Upper lobe of right lung (tissue), 1 donor: Measurements from ENCODE around the gene TFAP2C. TPM values are rescaled to one million over a fixed set of nuclear protein-coding genes. Genes with fewer than 3 reads are reported as not detected.

Source experiments
- ATAC-seq: fragments of 200-7000 bp; cut with Tn5 transposase; one replicate; pipeline ENCODE4 v1.9.1; 2020; ENCODE audit warnings: mild to moderate bottlenecking, moderate library complexity
- DNase-seq: peaks from one replicate; pipeline ENCODE4 v3.0.0-alpha.2; 2020
- H3K27ac ChIP-seq: fragments of 200-600 bp; one replicate; pipeline ENCODE4 v1.8.0; 2022
- H3K27me3 ChIP-seq: fragments of 200-600 bp; one replicate; pipeline ENCODE4 v1.8.0; 2022; ENCODE audit warnings: mild to moderate bottlenecking
- H3K36me3 ChIP-seq: fragments of 200-600 bp; one replicate; pipeline ENCODE4 v1.8.0; 2022
- H3K4me1 ChIP-seq: fragments of 200-600 bp; one replicate; pipeline ENCODE4 v1.8.0; 2022
- H3K4me3 ChIP-seq: fragments of 200-600 bp; one replicate; pipeline ENCODE4 v1.8.0; 2022; ENCODE audit warnings: mild to moderate bottlenecking
- H3K9me3 ChIP-seq: fragments of 200-600 bp; one replicate; pipeline ENCODE4 v1.8.0; 2022
- CTCF ChIP-seq: fragments of 200-600 bp; IDR thresholded peaks from one replicate; pipeline ENCODE4 v1.8.0; 2022; ENCODE audit warnings: antibody characterized with exemption
- intact Hi-C: fragments of 100-400 bp; cut with DNase I; formaldehyde crosslinking; loops from one replicate; pipeline ENCODE4 v1.11.0; 2022
- total RNA-seq: library from RNA; stranded (reverse); fragmentation: NEBNext Ultra II Directional; extraction: Animal tissue kit (Norgen Biotek cat#: 25700); gene quantifications from one replicate; pipeline ENCODE4 v1.2.1, GENCODE V29; 2021
- donor health status: DM: no; HTN: yes; CAD: no; lungs with severe emphysema.

TFAP2C gene
- total RNA-seq, 1 donor from 2014 or later: 5.2 TPM

- H3K4me1 ChIP-seq: no peaks in the 10 kb centered on the region
- no peak for TF ChIP-seq CTCF
- no peak overlapping the region for H3K27ac ChIP-seq
- no peak for DNase-seq
- intact Hi-C loops: no loop called here
- no peaks in the 10 kb centered on the region for H3K9me3 ChIP-seq
- no peaks in the 10 kb centered on the region for H3K27me3 ChIP-seq
- H3K4me3 ChIP-seq: no peak overlapping the region
- no peaks in the 10 kb centered on the region for H3K36me3 ChIP-seq
- no peak for ATAC-seq
Measured at GRCh38 chr20:56587307-56588041, 41.6 kb upstream of the TFAP2C start.

- no peak for TF ChIP-seq CTCF
- ATAC-seq (no peak), DNase-seq (no peak)
- Histone ChIP-seq H3K4me1 (no peaks in the 10 kb centered on the region), H3K27me3 (no peaks in the 10 kb centered on the region), H3K27ac (no peak overlapping the region), H3K36me3 (no peaks in the 10 kb centered on the region), H3K4me3 (no peak overlapping the region), H3K9me3 (no peaks in the 10 kb centered on the region)
- intact Hi-C loops: no loop called here
Measured at GRCh38 chr20:56588996-56589395, 40.1 kb upstream of the TFAP2C start.

GRCh38 chr20:56589633-56590032, 39.5 kb upstream of the TFAP2C start:
- Histone ChIP-seq H3K27ac (no peak overlapping the region), H3K4me1 (no peaks in the 10 kb centered on the region), H3K9me3 (no peaks in the 10 kb centered on the region), H3K27me3 (no peaks in the 10 kb centered on the region), H3K4me3 (no peak overlapping the region), H3K36me3 (no peaks in the 10 kb centered on the region)
- DNase-seq (no peak), ATAC-seq (no peak)
- TF ChIP-seq CTCF: no peak
- intact Hi-C loops: no loop called here

GRCh38 chr20:56590888-56591287, 38.2 kb upstream of the TFAP2C start:
- DNase-seq: no peak
- no peak for TF ChIP-seq CTCF
- no peaks in the 10 kb centered on the region for H3K27me3 ChIP-seq
- H3K27ac ChIP-seq: no peak overlapping the region
- no peak for ATAC-seq
- intact Hi-C loops: no loop called here
- no peaks in the 10 kb centered on the region for H3K9me3 ChIP-seq
- no peak overlapping the region for H3K4me3 ChIP-seq
- no peaks in the 10 kb centered on the region for H3K36me3 ChIP-seq
- no peaks in the 10 kb centered on the region for H3K4me1 ChIP-seq

GRCh38 chr20:56592211-56592610, 36.9 kb upstream of the TFAP2C start:
- H3K9me3 ChIP-seq: no peaks in the 10 kb centered on the region
- no peak overlapping the region for H3K4me3 ChIP-seq
- ATAC-seq (no peak), DNase-seq (no peak)
- TF ChIP-seq CTCF: no peak
- H3K36me3 ChIP-seq: no peaks in the 10 kb centered on the region
- no peaks in the 10 kb centered on the region for H3K4me1 ChIP-seq
- no peaks in the 10 kb centered on the region for H3K27me3 ChIP-seq
- intact Hi-C loops: no loop called here
- H3K27ac ChIP-seq: no peak overlapping the region

- ATAC-seq (no peak), DNase-seq (no peak)
- Histone ChIP-seq H3K4me3 (no peak overlapping the region), H3K36me3 (no peaks in the 10 kb centered on the region), H3K4me1 (no peaks in the 10 kb centered on the region), H3K9me3 (no peaks in the 10 kb centered on the region), H3K27ac (no peak overlapping the region), H3K27me3 (no peaks in the 10 kb centered on the region)
- no peak for TF ChIP-seq CTCF
- intact Hi-C loops: no loop called here
Measured at GRCh38 chr20:56592817-56593216, 36.3 kb upstream of the TFAP2C start.
